ENCODE data around the gene PRKCA.

DNA sequence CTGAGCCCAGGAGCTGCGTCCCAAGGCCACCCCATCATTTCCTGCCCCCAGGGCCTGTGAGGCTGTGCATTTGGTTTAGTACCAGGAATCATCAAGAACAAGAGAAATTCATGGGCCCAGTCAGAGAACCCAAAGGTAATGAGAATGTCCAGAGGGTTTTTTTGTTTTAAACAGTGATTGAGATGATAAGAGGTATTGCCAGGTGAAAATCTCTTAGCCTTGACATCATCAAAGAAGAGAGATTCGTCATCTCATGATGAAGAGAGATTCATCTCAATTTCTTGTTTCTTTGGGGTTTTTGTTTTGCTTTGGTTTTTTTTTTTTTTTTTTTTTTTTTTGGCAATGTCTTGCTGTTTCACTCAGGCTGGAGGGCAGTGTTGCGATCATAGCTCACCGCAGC lies 361.9 kb downstream of the PRKCA start:
- TF ChIP-seq, protein P1, sequence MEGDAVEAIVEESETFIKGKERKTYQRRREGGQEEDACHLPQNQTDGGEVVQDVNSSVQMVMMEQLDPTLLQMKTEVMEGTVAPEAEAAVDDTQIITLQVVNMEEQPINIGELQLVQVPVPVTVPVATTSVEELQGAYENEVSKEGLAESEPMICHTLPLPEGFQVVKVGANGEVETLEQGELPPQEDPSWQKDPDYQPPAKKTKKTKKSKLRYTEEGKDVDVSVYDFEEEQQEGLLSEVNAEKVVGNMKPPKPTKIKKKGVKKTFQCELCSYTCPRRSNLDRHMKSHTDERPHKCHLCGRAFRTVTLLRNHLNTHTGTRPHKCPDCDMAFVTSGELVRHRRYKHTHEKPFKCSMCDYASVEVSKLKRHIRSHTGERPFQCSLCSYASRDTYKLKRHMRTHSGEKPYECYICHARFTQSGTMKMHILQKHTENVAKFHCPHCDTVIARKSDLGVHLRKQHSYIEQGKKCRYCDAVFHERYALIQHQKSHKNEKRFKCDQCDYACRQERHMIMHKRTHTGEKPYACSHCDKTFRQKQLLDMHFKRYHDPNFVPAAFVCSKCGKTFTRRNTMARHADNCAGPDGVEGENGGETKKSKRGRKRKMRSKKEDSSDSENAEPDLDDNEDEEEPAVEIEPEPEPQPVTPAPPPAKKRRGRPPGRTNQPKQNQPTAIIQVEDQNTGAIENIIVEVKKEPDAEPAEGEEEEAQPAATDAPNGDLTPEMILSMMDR (IDR thresholded peaks at IDR 0.05), result no peak
- no peak for TF ChIP-seq POLR2A (IDR thresholded peaks at IDR 0.05)

All from uterus (tissue), 2 donors.